ENCODE data around the gene MRPL50. TPM values are rescaled to one million over a fixed set of nuclear protein-coding genes. Genes with fewer than 3 reads are reported as not detected.
"Not testable (repeated sequence)": the region's sequence is repeated elsewhere in the genome, so short reads cannot be mapped to it uniquely, and the experiment has no call there.

MRPL50 gene
- total RNA-seq, 1 experiment from 2014 or later = 19.6 TPM

GRCh38 chr9:101387871-101388506 lies 10.4 kb downstream of the MRPL50 start:
- peaks cover 28% of the 10 kb centered on the region for H3K4me1 Mint-ChIP-seq
- CTCF ChIA-PET = interaction anchor here (0.8 to 2.6 kb wide), 19 partner anchors 11 to 786 kb away, joined by 3 to 24 read pairs (median 4); partner anchors contain the start of genes MRPL50 and ZNF189
- no peak overlapping the region for H3K4me3 Mint-ChIP-seq
- H3K36me3 Mint-ChIP-seq = peaks cover 66% of the 10 kb centered on the region
- POLR2A ChIA-PET = interaction anchor here (1.4 kb wide), 1 partner anchor 11 kb away, joined by 7 read pairs; the partner anchor contains the start of genes MRPL50 and ZNF189
- peak; percentile 32 for TF ChIP-seq CTCF (IDR thresholded peaks at IDR 0.05)
- TF ChIP-seq, protein P1, sequence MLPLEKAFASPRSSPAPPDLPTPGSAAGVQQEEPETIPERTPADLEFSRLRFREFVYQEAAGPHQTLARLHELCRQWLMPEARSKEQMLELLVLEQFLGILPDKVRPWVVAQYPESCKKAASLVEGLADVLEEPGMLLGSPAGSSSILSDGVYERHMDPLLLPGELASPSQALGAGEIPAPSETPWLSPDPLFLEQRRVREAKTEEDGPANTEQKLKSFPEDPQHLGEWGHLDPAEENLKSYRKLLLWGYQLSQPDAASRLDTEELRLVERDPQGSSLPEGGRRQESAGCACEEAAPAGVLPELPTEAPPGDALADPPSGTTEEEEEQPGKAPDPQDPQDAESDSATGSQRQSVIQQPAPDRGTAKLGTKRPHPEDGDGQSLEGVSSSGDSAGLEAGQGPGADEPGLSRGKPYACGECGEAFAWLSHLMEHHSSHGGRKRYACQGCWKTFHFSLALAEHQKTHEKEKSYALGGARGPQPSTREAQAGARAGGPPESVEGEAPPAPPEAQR (CRISPR knock-in tag; IDR thresholded peaks at IDR 0.05) = no peak
- 0 out of 2 replicates have a peak, but pooled peaks have one; percentile 29 for TF ChIP-seq ZNF671 (CRISPR knock-in tag; IDR thresholded peaks at IDR 0.05)
- peak; percentile 19; the same call in 1 of the 2 replicates for TF ChIP-seq GABPB1 (CRISPR knock-in tag; IDR thresholded peaks at IDR 0.05)
- H3K27ac Mint-ChIP-seq = peak overlapping the region; percentile 93
- H3K27me3 Mint-ChIP-seq (ENCODE audit: low read depth) = no peaks in the 10 kb centered on the region
- peak; percentile 94 for ATAC-seq
- no peak for DNase-seq (ENCODE audit: low spot score)
- H3K9me3 Mint-ChIP-seq = peaks cover 29% of the 10 kb centered on the region

DNA sequence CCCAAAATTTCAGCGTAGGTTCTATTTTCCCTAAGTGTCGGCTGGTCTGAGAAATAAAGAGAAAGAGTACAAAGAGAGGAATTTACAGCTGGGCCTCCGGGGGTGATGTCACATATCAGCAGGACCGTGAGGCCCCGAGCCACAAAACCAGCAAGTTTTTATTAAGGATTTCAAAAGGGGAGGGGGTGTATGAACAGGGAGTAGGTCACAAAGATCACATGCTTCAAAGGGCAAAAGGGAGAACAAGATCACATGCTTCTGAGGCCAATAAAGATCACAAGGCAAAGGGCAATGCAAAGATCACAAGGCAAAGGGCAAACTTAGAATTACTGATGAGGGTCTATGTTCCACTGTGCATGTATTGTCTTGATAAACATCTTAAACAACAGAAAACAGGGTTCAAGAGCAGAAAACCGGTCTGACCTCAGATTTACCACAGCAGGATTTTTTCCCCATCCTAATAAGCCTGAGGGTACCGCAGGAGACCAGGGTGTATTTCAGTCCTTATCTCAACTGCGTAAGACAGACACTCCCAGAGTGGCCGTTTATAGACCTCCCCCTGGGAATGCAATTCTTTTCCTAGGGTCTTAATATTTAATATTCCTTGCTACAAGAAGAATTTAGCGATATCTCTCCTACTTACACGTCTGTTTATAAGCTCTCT lies 13.4 kb downstream of the MRPL50 start, which contains the start of gene BAAT:
TSS of gene BAAT (minus strand) at position 134 of the 664 bp plus-strand sequence. CDS start 13,602 bp downstream, outside the sequence.
- POLR2A ChIA-PET; ATAC-seq; H3K27ac Mint-ChIP-seq; DNase-seq (ENCODE audit: low spot score); H3K27me3 Mint-ChIP-seq (ENCODE audit: low read depth); H3K4me3 Mint-ChIP-seq: not testable (repeated sequence)
- H3K9me3 Mint-ChIP-seq = peaks cover 23% of the 10 kb centered on the region
- CTCF ChIA-PET = interaction anchor here (1.6 kb wide), 1 partner anchor 64 kb away, joined by 5 read pairs; no protein-coding TSS in a partner anchor
- H3K4me1 Mint-ChIP-seq = peaks cover 31% of the 10 kb centered on the region
- H3K36me3 Mint-ChIP-seq = peaks cover 48% of the 10 kb centered on the region

GRCh38 chr9:101383361-101383760 lies 15.1 kb downstream of the MRPL50 start:
- Mint-ChIP-seq H3K4me1 (peaks cover 30% of the 10 kb centered on the region), H3K9me3 (peaks cover 29% of the 10 kb centered on the region), H3K27me3 (ENCODE audit: low read depth) (no peaks in the 10 kb centered on the region), H3K27ac (no peak overlapping the region), H3K36me3 (peaks cover 44% of the 10 kb centered on the region), H3K4me3 (no peak overlapping the region)
- POLR2A ChIA-PET = no interaction called here
- ATAC-seq (no peak), DNase-seq (ENCODE audit: low spot score) (no peak)
- CTCF ChIA-PET = interaction anchor here (0.6 to 1.6 kb wide), 3 partner anchors 15 to 66 kb away, joined by 3 to 5 read pairs (median 4); partner anchors contain the start of genes MRPL50 and ZNF189
- no peak for TF ChIP-seq STAT6 (CRISPR knock-in tag; conservative IDR thresholded peaks at IDR 0.05; ENCODE audit: low read depth)
- no peak for TF ChIP-seq NR2C2 (CRISPR knock-in tag; IDR thresholded peaks at IDR 0.05)
- TF ChIP-seq HMGA2 (CRISPR knock-in tag; IDR thresholded peaks at IDR 0.05) = no peak
- no peak for TF ChIP-seq GRHL2 (CRISPR knock-in tag; IDR thresholded peaks at IDR 0.05; ENCODE audit: insufficient replicate concordance, severe bottlenecking)
- TF ChIP-seq NFYB (CRISPR knock-in tag; conservative IDR thresholded peaks at IDR 0.05; ENCODE audit: low read depth) = no peak
- TF ChIP-seq KAT7 (CRISPR knock-in tag; IDR thresholded peaks at IDR 0.05; ENCODE audit: borderline replicate concordance) = no peak
